NB4 (cell line): Measurements from ENCODE around the gene PRAF2.

ENCODE experiments used
- DNase-seq: peaks from one replicate; pipeline ENCODE4 v3.0.0; 2010; ENCODE audit warnings: low read depth
- H3K4me3 ChIP-seq: one replicate; pipeline ENCODE4 v1.5.1; 2011; ENCODE audit warnings: mild to moderate bottlenecking, low read depth, low read length, moderate library complexity
- MYC ChIP-seq: IDR thresholded peaks from 2 replicates; pipeline ENCODE4 v1.6.1; 2011; ENCODE audit warnings: low read depth, low read length
- POLR2A ChIP-seq: IDR thresholded peaks from 2 replicates; pipeline ENCODE4 v1.6.1; 2011; ENCODE audit warnings: mild to moderate bottlenecking; ENCODE audit not compliant: insufficient read length; ENCODE audit errors: extremely low read depth
- TF ChIP-seq, protein P1 (sequence below): IDR thresholded peaks from 2 replicates; pipeline ENCODE4 v1.6.1; 2011; ENCODE audit warnings: low read depth, low read length
- TF ChIP-seq, protein P2 (sequence below): IDR thresholded peaks from one replicate; pipeline ENCODE4 v1.5.1; 2012; ENCODE audit warnings: low read depth, low read length

PRAF2 gene

DNA sequence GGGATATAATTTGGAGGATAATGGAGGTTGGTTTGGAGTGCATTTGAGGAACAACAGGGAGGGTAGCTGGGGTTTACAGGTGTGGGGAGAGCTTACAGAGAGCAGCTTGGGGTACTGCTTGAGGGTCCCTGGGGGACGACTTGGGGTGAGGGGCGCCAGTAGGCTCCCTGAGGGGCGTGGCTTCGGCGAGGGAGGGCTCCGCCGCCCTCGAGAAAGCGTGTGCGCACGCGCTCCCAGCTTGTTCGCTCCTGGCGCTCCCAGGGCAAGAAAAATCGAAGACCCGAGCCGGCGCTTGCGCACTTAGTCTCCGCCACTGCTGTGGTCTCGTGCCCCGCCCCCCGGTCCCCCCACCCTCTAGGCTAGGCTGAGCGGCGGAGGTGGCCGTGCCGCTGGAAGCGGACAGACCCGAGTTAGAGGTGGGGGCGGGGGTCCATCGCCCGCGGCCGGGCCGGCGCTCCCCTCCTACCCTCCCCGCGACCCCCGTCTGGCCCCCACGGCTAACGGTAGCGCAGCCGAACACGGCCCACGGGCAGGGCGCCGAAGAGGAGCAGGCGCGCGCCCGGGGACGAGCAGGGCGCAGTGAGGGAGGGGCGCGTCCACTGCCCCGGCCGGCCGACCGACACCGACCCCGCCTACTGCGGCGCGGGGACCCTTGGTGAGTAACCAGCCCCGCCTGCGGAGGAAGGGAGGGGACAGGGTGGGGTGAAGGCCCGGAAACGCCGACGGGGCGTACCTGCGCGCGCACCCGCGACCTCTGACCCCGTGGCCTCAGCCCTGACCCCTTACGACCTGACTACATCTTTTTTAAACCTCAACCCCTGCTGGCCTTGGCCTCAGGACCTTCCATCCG is 20.4 kb downstream of the PRAF2 start:
- TF ChIP-seq, protein P1, sequence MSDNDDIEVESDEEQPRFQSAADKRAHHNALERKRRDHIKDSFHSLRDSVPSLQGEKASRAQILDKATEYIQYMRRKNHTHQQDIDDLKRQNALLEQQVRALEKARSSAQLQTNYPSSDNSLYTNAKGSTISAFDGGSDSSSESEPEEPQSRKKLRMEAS = no peak
- TF ChIP-seq, protein P2, sequence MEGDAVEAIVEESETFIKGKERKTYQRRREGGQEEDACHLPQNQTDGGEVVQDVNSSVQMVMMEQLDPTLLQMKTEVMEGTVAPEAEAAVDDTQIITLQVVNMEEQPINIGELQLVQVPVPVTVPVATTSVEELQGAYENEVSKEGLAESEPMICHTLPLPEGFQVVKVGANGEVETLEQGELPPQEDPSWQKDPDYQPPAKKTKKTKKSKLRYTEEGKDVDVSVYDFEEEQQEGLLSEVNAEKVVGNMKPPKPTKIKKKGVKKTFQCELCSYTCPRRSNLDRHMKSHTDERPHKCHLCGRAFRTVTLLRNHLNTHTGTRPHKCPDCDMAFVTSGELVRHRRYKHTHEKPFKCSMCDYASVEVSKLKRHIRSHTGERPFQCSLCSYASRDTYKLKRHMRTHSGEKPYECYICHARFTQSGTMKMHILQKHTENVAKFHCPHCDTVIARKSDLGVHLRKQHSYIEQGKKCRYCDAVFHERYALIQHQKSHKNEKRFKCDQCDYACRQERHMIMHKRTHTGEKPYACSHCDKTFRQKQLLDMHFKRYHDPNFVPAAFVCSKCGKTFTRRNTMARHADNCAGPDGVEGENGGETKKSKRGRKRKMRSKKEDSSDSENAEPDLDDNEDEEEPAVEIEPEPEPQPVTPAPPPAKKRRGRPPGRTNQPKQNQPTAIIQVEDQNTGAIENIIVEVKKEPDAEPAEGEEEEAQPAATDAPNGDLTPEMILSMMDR = no peak
- TF ChIP-seq POLR2A (no peak), MYC (no peak)
- H3K4me3 ChIP-seq = no peak overlapping the region
- no peak for DNase-seq

DNA sequence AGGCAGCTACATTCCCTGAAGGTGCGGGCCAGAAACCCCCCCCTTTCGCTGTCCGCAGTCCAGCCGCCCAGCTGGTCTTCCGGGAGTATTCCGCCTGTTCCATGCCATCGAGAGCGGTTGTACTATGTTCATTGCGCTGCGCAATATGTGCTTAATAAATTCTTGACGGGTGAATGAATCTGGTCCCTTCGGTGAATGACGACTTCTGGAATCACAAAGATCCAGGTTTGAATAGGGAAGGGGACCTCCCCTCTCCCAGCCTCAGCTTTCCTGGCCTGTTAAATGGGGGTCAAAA is 29.9 kb downstream of the PRAF2 start:
- DNase-seq = no peak
- TF ChIP-seq POLR2A = no peak
- TF ChIP-seq, protein P2 = no peak
- TF ChIP-seq, protein P1 = no peak
- TF ChIP-seq MYC = no peak
- H3K4me3 ChIP-seq = peak overlapping the region; percentile 32

DNA sequence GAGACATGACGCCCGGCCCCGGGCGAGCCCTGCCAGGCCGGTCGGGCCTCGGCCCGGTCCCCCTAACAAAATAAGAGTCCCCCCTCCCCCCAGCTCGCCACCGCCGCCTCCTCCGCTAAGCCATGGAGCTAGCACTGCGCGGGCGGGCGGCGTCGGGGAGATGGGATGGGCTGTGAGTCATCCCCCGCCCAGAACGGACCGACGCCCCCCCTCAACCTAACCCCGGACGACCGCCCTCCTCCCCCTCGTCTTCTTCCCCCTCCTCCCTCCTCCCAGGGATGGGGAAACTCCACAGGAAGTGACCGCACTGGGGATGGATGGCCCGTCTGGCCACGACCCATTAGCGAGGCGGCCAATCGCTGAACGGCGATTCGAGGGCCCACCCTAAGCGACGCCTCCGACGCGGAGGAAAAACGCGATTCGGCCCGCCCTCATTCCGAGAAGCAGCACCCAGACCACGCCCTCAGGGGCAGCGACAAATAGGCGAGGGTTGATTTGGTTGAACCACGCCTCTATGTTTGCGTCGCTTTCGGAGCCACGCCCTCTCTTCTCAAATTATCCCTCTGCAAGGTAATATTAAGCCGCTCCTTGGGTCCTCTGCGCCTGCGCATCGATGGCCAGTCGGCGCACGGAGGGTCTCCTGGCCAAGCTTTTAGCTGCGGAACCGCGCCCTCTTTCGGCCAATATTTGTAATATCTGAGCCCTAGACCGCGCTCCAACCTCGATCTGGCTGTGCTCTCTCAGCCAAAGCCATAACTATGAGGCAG is 30.4 kb downstream of the PRAF2 start, which contains the start of gene TFE3:
Gene TFE3, minus strand, starts transcription at position 138 of the 767 bp plus-strand sequence. Its CDS starts 131 bp downstream, at position 7.
- peak within 1 kb of the TSS; percentile 64 for H3K4me3 ChIP-seq
- TF ChIP-seq, protein P1 = no peak
- TF ChIP-seq, protein P2 = peak; percentile 31
- 0 out of 2 replicates have a peak, but pooled peaks have one; percentile 1 for TF ChIP-seq MYC
- no peak for TF ChIP-seq POLR2A
- DNase-seq = peak; percentile 98

DNA sequence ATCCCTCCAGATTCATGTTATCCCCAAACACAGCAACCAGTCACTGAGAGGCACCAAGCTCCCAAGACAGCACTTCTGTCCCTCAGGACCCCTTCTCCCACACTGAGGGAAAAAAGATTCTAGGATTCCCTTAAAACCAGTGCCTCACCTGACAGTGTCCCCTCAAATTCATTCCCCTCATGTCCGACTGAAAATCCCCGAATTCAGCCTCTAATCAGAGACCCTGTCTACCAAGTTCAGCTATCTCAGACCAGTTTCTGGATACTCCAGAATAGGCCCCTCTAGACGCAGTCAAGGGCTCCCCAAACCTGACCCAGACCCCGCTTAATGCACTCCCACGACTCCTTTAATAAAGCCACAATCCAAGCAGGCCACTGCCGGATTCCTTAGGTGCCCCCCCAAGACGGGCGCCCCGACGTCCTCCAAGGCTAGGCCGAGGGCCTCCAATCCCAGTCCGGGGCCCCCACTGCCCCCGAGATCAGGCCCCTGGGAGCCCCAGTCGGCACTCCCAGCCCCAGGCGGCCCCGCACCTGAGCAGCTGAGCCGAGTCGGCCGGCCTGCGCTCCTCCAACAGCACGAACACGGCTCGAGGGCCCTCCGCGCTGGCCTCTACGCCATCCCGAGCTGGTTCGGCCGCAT is 31.1 kb downstream of the PRAF2 start:
- no peak for TF ChIP-seq MYC
- TF ChIP-seq, protein P1 = no peak
- TF ChIP-seq, protein P2 = no peak
- TF ChIP-seq POLR2A = no peak
- peak overlapping the region; percentile 64 for H3K4me3 ChIP-seq
- no peak for DNase-seq

DNA sequence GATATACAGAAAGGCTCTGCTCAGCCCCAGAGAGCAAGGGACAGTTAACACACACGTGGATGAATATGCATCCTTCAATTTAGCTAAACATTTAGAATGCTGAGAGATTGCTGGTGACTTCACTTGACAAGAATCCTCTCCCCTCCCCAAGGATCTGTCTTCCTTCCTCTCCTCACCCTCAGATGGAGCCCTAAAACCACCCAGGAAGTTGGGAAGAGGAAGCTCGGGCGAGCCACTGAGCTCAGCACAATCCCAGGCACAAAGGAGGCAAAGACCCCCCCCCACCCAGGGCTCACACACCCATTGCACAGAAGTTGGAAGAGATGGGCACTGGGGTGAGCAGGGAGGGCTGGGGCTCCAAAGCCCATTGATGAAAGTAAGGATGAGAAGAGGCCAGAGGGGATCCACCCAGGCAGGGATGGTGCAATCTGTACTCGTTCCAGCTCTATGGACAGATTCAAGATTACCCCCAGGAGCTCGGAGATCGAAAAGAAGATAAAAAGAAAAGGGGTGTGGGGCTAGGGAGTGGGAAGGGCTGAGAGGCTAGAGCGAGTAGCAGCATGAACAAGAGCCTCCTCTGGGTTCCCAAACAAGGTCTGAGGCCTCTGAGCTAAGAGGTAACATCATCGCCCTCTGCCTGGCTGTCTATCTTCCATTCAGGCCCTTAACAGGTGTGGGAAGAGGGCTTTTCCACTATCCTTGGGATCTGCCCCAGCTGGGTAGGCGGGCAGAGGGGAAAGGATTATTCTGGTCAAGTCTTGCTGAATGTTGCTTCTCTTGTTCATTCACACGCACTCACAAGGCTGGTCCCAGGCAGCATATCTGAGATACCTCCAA is 31.8 kb downstream of the PRAF2 start:
- TF ChIP-seq MYC (no peak), POLR2A (no peak)
- TF ChIP-seq, protein P1 = no peak
- TF ChIP-seq, protein P2 = no peak
- DNase-seq = peak; percentile 58
- H3K4me3 ChIP-seq = peak overlapping the region; percentile 64
